NCI-H146 (cell line): ENCODE measurements around the gene IFT122.
"Not testable (repeated sequence)": the region's sequence is repeated elsewhere in the genome, so short reads cannot be mapped to it uniquely, and the experiment has no call there.

Experiments used
- DNase-seq: peaks from one replicate; lab custom pipeline; 2025; lab: John Stamatoyannopoulos, UW

Gene IFT122

GRCh38 chr3:129495006-129495639 is 55.1 kb downstream of the IFT122 start:
- DNase-seq: not testable (repeated sequence)

GRCh38 chr3:129497876-129498275 is 57.9 kb downstream of the IFT122 start:
- not testable (repeated sequence) for DNase-seq

DNA sequence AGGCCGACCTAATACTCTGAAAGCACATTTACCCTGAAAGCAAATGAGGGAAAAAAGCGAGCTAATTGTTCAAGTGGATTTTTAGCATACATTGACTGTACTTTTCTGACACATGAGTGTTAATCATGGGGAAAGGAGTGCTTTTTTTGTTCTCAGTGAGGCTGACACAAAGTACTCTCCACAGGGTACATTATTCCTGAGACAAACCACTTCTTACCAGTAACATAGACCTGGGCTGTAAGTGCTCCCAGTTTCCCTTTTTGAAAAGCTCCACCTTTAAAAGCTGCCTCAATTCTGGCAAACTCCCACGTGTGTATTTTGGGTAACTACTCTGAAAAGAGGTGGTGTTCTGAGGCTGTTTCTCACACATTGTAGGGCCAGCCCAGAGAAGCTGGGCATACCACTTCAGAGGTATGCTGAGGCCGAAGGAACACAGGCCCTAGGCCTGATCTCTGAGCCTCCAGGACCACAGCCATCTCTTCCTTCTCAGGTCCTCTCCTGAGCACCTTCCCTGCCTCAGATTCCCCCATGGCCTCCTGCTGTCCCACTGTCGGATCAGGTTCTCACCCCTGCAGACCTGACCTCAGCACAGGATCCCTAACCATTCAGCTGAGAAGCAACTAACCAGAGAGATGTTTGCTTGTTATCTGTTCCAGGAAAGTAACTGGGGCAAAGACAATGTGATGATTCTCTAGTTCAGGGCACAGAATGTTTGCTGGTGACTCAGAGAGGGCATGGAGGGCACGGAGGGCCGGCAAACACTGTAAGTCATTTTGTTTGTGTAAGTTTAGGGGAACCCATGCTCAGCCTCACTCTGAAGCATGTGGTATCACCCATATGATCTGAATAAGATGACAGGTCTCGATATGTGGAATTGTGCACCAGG is 58.8 kb downstream of the IFT122 start:
- DNase-seq: not testable (repeated sequence)

GRCh38 chr3:129499604-129500333 is 59.7 kb downstream of the IFT122 start:
- not testable (repeated sequence) for DNase-seq

- no peak for DNase-seq
Observed at GRCh38 chr3:129500334-129500658, 60.3 kb downstream of the IFT122 start.

- no peak for DNase-seq
Observed at GRCh38 chr3:129501630-129502029, 61.6 kb downstream of the IFT122 start.

GRCh38 chr3:129502641-129503408 is 62.8 kb downstream of the IFT122 start:
- peak; percentile 29 for DNase-seq

DNA sequence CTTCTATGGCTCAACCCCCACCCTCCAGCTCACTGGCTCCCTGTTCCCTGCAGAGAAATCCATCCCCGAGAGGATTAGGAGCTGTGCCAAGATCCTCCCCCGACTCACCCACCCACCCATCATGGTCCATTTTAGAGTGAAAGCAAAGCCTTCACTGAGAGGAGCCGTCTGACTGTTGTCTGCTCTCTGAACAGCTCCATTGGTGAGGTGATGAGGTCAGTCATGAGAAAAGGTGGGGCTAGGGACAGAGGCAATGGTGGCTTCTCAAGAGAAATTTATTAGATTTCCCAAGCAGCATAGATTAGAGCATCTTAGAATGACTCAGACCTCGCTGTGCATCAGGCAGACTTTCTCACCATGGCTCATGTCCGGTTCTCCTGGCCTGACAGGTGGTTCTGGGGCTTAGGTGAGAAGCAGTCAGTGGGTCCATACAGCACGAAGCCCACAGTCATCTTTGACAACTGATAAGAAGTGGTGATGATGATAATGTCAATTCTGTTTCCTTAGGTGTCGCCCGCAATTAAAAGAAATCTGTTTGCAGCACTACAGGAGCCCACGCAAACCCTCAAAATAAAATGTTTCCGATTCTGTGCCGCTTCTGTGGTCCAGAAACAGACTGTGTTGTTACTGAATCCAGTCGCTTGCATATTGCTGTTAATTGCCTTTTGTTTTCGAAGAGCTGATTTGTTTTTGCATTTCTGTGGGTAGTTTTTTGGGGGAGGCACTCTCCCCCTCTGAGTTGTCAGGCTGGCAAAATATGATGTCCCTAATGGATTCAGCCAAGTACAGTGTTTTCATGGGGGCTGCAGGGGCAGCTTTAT is 63.7 kb downstream of the IFT122 start:
- DNase-seq: no peak

- no peak for DNase-seq
Observed at GRCh38 chr3:129504471-129505100, 64.6 kb downstream of the IFT122 start.

DNA sequence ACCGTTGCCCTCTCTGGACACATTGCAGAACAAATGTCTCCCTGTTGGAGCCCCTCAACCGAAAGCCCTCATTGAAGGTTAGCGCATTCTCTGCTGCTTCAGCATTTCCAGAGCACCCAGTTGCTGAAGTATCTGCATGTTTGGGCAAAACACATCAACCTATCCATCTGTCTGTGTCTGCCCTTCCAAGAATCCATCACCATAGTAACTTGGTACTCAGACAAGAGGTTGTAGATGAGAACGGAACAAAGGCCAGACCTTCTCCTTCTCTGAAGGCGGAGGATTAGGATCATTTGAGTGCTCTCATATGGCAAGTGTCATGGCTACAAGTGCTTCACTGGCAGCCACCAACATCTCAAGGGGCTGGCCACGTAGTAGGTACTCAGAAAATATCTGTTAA is 65.3 kb downstream of the IFT122 start:
- DNase-seq: no peak

- DNase-seq: peak; percentile 97
Observed at GRCh38 chr3:129506231-129506742, 66.3 kb downstream of the IFT122 start.

DNA sequence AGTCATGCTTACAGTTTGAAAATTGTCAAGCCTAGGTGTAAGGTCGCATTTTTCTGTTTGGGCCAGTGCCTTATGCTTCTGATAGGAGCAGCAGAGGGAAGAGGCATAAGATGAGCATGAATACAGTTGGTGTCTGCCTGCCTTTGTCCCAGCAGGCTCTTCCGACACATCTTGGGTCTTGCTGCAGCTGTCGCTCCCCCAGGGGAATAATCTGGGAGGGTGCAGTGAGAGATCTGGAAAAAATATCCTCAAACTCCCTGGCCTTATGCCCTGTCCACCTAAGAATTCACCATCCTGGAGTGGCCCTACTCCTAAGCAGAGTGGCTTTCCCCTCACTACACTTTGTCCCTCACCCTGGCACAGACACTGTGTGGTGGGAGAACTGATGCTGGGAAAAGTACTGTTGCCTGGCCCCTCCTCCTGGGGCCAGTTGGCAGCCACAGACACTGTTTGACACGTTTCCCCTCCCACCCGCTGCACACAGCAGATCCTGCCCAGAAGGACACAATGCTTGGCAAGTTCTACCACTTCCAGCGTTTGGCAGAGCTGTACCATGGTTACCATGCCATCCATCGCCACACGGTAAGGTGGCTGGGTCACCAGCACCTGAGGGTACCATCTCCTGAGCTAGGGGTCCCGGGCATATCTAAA is 67.3 kb downstream of the IFT122 start:
- DNase-seq: no peak

DNA sequence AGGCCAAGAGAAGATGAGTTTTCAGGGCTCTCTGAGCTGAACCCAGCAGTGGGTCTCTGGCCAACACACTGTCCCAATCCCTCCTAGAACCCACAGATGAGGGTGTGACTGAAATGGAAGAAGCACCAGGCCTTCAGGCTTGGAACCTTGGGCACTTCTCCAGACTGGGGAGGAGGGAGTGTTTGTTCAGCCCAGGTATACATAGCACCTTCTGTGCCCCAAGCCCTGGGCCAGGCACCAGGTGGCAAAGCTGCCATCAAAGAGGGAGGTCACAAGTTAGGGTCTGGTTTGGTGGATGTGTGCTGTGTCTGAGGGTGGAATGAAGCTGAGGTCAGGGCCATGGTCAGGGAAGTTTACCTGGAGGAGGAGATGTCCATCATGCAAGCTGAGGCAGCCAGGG is 72.6 kb downstream of the IFT122 start:
- no peak for DNase-seq

GRCh38 chr3:129513705-129514104 is 73.7 kb downstream of the IFT122 start:
- no peak for DNase-seq

DNA sequence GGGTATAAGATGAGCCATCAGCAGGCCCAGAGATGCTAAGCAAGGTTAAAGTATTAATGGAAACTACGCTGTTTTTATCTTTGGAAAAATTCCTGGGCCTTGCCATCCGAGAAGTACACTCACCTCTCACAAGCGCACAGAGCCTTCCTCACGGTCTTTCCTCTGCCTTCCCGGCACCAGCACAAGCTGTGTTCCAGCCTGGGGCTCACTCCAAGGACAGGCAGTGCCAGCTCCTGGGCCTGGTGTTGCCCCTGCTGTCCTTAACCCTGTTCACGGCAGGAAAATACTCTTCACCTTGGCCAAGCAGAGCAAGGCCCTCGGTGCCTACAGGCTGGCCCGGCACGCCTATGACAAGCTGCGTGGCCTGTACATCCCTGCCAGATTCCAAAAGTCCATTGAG is 74.1 kb downstream of the IFT122 start:
- no peak for DNase-seq

- DNase-seq: no peak
Observed at GRCh38 chr3:129514563-129514962, 74.5 kb downstream of the IFT122 start.

DNA sequence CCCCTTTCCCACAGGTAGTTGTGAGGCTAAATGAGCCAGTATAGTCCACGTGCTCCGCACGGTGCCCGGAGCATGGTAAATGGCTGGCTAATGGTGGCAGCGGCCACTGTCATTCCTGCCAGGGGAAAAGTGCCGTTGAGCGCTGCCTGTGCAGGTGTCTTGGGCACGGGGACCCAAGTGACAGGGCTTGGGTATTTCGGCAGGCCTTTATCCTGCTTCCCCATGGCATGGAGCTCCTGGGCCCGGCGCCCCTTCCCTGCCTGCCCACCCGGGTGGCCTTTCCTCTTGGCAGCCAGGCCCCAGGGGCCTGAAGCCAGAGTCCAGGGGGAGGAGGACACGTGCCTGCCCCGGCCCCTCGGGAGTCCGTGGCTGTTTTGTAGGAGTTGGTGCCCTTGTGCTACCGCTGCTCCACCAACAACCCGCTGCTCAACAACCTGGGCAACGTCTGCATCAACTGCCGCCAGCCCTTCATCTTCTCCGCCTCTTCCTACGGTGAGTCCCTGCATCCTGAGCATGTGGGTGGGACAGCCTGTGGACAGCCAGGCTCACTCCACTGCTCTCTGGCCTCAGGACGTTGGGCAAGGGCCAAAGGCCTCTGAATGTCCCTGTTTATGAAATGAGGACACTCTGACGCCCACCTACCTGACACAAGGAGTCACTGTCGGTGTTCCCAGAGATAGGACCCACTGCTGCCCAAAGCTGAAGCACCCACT is 75.2 kb downstream of the IFT122 start:
- DNase-seq: not testable (repeated sequence)

- DNase-seq: not testable (repeated sequence)
Observed at GRCh38 chr3:129515821-129516432, 75.9 kb downstream of the IFT122 start.

DNA sequence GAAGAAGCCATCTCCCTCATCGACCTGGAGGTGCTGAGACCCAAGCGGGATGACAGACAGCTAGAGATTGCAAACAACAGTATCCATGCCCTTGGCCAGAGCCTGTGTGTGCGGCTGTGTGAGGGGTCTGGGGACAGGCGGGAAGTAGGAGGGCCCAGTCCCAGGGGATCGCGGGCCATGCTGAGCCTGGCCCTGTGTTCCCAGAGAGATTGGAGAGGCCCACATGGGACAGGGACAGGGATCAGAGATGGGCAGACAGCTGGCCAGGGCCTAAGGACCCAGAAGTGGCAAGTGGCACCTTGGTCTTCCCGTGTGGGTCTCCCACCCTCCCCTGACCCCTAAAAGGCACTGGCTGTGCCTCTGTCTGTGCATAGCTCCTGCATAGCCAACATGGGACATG is 77.5 kb downstream of the IFT122 start:
- DNase-seq: no peak
